Motor neuron (in vitro differentiated cells): ENCODE data around the gene RPS6KB2. TPM values are rescaled to one million over a fixed set of nuclear protein-coding genes. Genes with fewer than 3 reads are reported as not detected.

Experiments used
- ATAC-seq, 8 experiments: fragments of 200-7000 bp; cut with Tn5 transposase; replicated peaks in 6 of 8; 2 replicates each; pipeline ENCODE4 v1.8.0; 2021; ENCODE audit warnings: mild to moderate bottlenecking in 8 of 8, moderate library complexity in 8 of 8
- H3K27ac ChIP-seq, 2 donors: fragments of 250-450 bp; sonication (Bioruptor Pico); 2 replicates each; pipeline ENCODE4 v1.9.0; 2021; ENCODE audit warnings: antibody characterized with exemption in 2 of 2, mild to moderate bottlenecking in 2 of 2, moderate library complexity in 1 of 2
- H3K4me1 ChIP-seq, 2 donors: fragments of 250-450 bp; sonication (Bioruptor Pico); replicated peaks in 1 of 2; 2 replicates each; pipeline ENCODE4 v1.6.1; 2021; ENCODE audit warnings: antibody characterized with exemption in 2 of 2, mild to moderate bottlenecking in 2 of 2, moderate library complexity in 1 of 2
- H3K4me3 ChIP-seq, 5 donors: fragments of 250-450 bp; sonication (Bioruptor Pico); 2 replicates each; pipeline ENCODE4 v1.9.0; 2021; ENCODE audit warnings: antibody characterized with exemption in 5 of 5, mild to moderate bottlenecking in 5 of 5, moderate library complexity in 4 of 5
- WGBS, 10 experiments: fragments of 450-650 bp; shearing (Covaris generic); methylation state at CpG; one replicate each; pipeline ENCODE4 v1.0.0; 2022; 5-methylcytosine and 5-hydroxymethylcytosine counted together
- in situ Hi-C, 9 experiments: fragments of 400-800 bp; cut with MboI; loops; one replicate each; pipeline ENCODE4 v1.15.0; 2021; ENCODE audit warnings: low sequenced_read_pairs in 9 of 9, low pct_unique_long_range_greater_than_20kb in 2 of 9; ENCODE audit not compliant: unreplicated experiment in 9 of 9
- total RNA-seq, 8 experiments: library from RNA; unstranded; fragments of 300-600 nt; gene quantifications; 2 replicates each; pipeline versions ENCODE4 v1.2.3 to v1.2.4, GENCODE V29; 2022

RPS6KB2 gene
- total RNA-seq, 8 experiments from 2014 or later: 21.8 to 48.3 (median 30.6) TPM

GRCh38 chr11:67429722-67430121 lies 1.4 kb downstream of the RPS6KB2 start:
- Histone ChIP-seq H3K27ac (no peak overlapping the region), H3K4me3 (peak overlapping the region in 2 of 5 donors; percentile 94 to 99), H3K4me1 (peaks cover 9 to 10% of the 10 kb centered on the region in 2 donors)
- ATAC-seq: no peak
- WGBS, 10 experiments: 80 to 100% (median 92%) methylated on average over 1 to 6 of the region's 11 CpGs; no CpG with 5 or more reads in 1 of the 10 experiments
- in situ Hi-C loops: no loop called here

DNA sequence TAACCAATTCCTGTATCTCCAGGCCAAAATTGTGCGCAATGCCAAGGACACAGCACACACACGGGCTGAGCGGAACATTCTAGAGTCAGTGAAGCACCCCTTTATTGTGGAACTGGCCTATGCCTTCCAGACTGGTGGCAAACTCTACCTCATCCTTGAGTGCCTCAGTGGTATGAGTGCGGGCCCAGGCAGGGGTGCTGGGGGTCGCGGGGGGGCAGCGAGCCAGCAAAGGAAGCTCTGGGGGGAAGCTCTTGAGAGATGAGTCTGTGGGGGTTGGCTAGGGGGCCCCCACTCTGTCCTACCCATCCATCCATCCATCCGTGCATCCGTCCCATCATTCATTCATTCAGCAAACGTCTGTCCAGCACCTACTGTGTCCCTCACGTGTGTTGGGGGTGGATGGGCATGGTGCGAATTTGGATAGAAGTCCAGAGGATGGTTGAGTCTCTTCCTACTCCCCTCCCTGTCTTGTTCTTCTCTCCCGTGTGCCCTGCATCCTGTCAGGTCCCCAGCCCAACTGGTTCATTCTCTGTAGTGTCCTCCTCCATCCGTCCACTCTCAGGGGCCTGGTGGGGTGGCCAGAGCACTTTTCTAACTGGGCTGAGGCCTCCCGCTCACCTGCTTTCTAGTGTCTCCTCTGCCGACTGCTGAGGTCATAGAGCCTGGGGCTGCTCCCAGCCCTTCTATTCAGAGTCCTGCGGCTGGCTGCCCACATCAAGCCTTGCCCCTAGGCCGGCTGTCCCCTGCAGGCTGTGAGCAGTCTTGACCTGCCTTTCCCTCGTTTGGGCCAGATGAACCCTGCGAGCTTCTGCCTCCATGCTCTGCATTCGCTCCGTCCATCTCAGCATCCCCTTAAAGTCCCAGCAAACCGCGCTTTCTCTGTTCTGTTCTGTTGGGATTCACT lies 3.3 kb downstream of the RPS6KB2 start:
- Histone ChIP-seq H3K4me3 (no peak overlapping the region), H3K27ac (no peak overlapping the region), H3K4me1 (peaks cover 9 to 10% of the 10 kb centered on the region in 2 donors)
- no peak for ATAC-seq
- 71 to 100% (median 91%) methylated on average over 2 to 14 of the region's 24 CpGs; no CpG with 5 or more reads in 2 of the 10 experiments for WGBS, 10 experiments
- in situ Hi-C loops: no loop called here

DNA sequence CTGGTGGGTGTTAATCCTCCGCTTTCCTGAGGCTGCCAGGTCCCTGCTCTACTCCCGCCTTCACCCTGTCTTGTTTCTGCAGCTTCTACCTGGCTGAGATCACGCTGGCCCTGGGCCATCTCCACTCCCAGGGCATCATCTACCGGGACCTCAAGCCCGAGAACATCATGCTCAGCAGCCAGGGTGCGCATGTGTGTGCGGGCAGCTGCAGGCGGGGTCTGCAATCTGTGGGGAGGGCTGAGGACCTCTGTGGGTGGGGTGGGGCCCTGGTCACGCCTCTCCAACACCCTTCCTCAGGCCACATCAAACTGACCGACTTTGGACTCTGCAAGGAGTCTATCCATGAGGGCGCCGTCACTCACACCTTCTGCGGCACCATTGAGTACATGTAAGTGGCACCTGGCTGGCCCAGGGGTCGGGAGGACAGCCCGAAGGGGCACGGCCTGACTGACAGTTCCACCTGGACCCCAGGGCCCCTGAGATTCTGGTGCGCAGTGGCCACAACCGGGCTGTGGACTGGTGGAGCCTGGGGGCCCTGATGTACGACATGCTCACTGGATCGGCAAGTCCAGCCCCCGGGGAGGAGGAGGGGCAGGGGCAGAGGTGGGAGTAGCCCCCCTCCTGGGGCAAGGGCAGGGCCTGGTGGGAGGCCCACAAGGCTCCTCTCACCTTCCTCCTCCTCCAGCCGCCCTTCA lies 4.5 kb downstream of the RPS6KB2 start:
- H3K27ac ChIP-seq: no peak overlapping the region
- in situ Hi-C loops: no loop called here
- no peak overlapping the region for H3K4me3 ChIP-seq
- H3K4me1 ChIP-seq: peaks cover 5 to 6% of the 10 kb centered on the region in 2 donors
- WGBS, 10 experiments: 40 to 100% (median 96%) methylated on average over 1 to 9 of the region's 22 CpGs; no CpG with 5 or more reads in 5 of the 10 experiments
- ATAC-seq: no peak

- Histone ChIP-seq H3K4me3 (no peak overlapping the region), H3K4me1 (peaks cover 5 to 6% of the 10 kb centered on the region in 2 donors), H3K27ac (no peak overlapping the region)
- 65 to 100% (median 85%) methylated on average over 2 to 7 of the region's 22 CpGs; no CpG with 5 or more reads in 6 of the 10 experiments for WGBS, 10 experiments
- in situ Hi-C loops: no loop called here
- peak in 2 of 8 experiments; percentile 5 to 12 for ATAC-seq
Observed at GRCh38 chr11:67433536-67434394, 5.5 kb downstream of the RPS6KB2 start.

- Histone ChIP-seq H3K4me3 (no peak overlapping the region), H3K27ac (no peak overlapping the region), H3K4me1 (peaks cover under 1 to 2% of the 10 kb centered on the region in 2 donors)
- ATAC-seq: no peak
- in situ Hi-C loops: no loop called here
- 86 to 100% methylated on average over 1 to 6 of the region's 23 CpGs; no CpG with 5 or more reads in 8 of the 10 experiments for whole genome bisulfite sequencing, 10 experiments
Observed at GRCh38 chr11:67434395-67434881, 6.1 kb downstream of the RPS6KB2 start.

DNA sequence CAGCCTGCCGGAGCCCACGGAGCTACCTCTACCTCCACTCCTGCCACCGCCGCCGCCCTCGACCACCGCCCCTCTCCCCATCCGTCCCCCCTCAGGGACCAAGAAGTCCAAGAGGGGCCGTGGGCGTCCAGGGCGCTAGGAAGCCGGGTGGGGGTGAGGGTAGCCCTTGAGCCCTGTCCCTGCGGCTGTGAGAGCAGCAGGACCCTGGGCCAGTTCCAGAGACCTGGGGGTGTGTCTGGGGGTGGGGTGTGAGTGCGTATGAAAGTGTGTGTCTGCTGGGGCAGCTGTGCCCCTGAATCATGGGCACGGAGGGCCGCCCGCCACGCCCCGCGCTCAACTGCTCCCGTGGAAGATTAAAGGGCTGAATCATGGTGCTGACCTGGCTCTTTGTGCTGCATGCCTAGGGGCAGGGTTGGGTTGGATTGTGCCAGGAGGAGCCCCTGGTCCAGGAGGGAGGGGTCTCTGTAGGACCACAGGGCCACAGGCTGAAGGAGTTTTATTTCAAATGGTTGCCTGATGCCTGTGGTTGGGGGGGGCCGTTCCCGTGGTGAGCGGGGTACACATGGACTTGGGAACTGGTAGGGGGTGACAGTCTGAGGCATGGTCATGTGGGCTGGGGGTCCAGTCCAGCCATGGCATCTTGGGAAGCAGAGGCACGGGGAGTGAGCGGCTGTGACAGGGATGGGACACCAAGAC lies 6.9 kb downstream of the RPS6KB2 start:
- Histone ChIP-seq H3K27ac (no peak overlapping the region), H3K4me3 (no peak overlapping the region), H3K4me1 (no peaks in the 10 kb centered on the region)
- in situ Hi-C loops: no loop called here
- peak in 2 of 8 experiments; percentile 0 to 1 for ATAC-seq
- WGBS, 10 experiments: 90 to 100% methylated on average over 1 to 2 of the region's 26 CpGs; no CpG with 5 or more reads in 8 of the 10 experiments

GRCh38 chr11:67435727-67436458 lies 7.6 kb downstream of the RPS6KB2 start:
- peak overlapping the region in 1 of 2 donors; percentile 22 for H3K27ac ChIP-seq

GRCh38 chr11:67436459-67437081 lies 8.3 kb downstream of the RPS6KB2 start:
- ATAC-seq: peak in 6 of 8 experiments; percentile 7 to 53 (median 18)
- H3K4me1 ChIP-seq: no peaks in the 10 kb centered on the region
- in situ Hi-C loops: no loop called here
- 33 to 100% (median 100%) methylated on average over 1 to 3 of the region's 6 CpGs; no CpG with 5 or more reads in 6 of the 10 experiments for WGBS, 10 experiments
- no peak overlapping the region for H3K4me3 ChIP-seq
- H3K27ac ChIP-seq: peak overlapping the region in 1 of 2 donors; percentile 58

More at GRCh38 chr11:67435727-67436458, 7.6 kb downstream of the RPS6KB2 start:
- Histone ChIP-seq H3K4me1 (no peaks in the 10 kb centered on the region), H3K4me3 (no peak overlapping the region)
- 60 to 100% (median 100%) methylated on average over 1 to 2 of the region's 38 CpGs; no CpG with 5 or more reads in 7 of the 10 experiments for WGBS, 10 experiments
- in situ Hi-C loops: no loop called here
- peak in 4 of 8 experiments; percentile 2 to 6 (median 4) for ATAC-seq

- H3K4me1 ChIP-seq: peaks cover 0 to 2% of the 10 kb centered on the region in 2 donors
- WGBS, 10 experiments: 100% methylated on average over 3 of the region's 26 CpGs; no CpG with 5 or more reads in 9 of the 10 experiments
- H3K27ac ChIP-seq: peak within 1 kb of the TSS in 1 of 2 donors; percentile 58
- H3K4me3 ChIP-seq: no peak within 1 kb of the TSS
- in situ Hi-C loops: no loop called here
- no peak for ATAC-seq
Observed at GRCh38 chr11:67437082-67437808, 9.0 kb downstream of the RPS6KB2 start, which contains the start of gene PTPRCAP. PTPRCAP (minus strand) TSS chr11:67437682; CDS start chr11:67437619, 63 bp downstream.

GRCh38 chr11:67437809-67438157 lies 9.5 kb downstream of the RPS6KB2 start:
- no peak overlapping the region for H3K27ac ChIP-seq
- in situ Hi-C loops: no loop called here
- peaks cover 0 to 6% of the 10 kb centered on the region in 2 donors for H3K4me1 ChIP-seq
- WGBS, 10 experiments: 83% methylated on average over 1 of the region's 3 CpGs; no CpG with 5 or more reads in 9 of the 10 experiments
- H3K4me3 ChIP-seq: no peak overlapping the region
- ATAC-seq: no peak
